PFSK-1 (cell line): Measurements from ENCODE around the gene NRAP.

ENCODE experiments used
- FOXP2 ChIP-seq: optimal IDR thresholded peaks from 2 replicates; pipeline ENCODE3; 2011; ENCODE audit warnings: borderline replicate concordance, control low read depth, inconsistent platforms; ENCODE audit not compliant: insufficient read depth; ENCODE audit errors: extremely low read length, extremely low read depth
- POLR2AphosphoS5 ChIP-seq: IDR thresholded peaks from 2 replicates; pipeline ENCODE4 v1.6.1; 2012; ENCODE audit warnings: low read depth, mild to moderate bottlenecking, control low read depth, low read length, moderate library complexity
- REST ChIP-seq, 2 experiments: IDR thresholded peaks; 2 replicates each; pipeline versions ENCODE4 v1.6.1 to v1.8.0; 2011 to 2012; ENCODE audit warnings: low read depth in 2 of 2, low read length in 2 of 2, control low read depth in 1 of 2, inconsistent platforms in 1 of 2, mild to moderate bottlenecking in 1 of 2, moderate library complexity in 1 of 2; ENCODE audit not compliant: insufficient read depth in 1 of 2
- SIN3A ChIP-seq: IDR thresholded peaks from 2 replicates; pipeline ENCODE4 v1.6.1; 2012; ENCODE audit warnings: mild to moderate bottlenecking, low read length, moderate library complexity, borderline replicate concordance; ENCODE audit not compliant: insufficient read depth
- TAF1 ChIP-seq: IDR thresholded peaks from 2 replicates; pipeline ENCODE4 v1.6.1; 2012; ENCODE audit warnings: low read length, control low read depth, borderline replicate concordance; ENCODE audit not compliant: insufficient read depth

- TF ChIP-seq SIN3A (no peak), TAF1 (no peak), REST (IDR thresholded peaks at IDR 0.05; ENCODE audit: insufficient read depth in 1 of 2, low read depth in 2 of 2, low read length in 2 of 2) (no peak), POLR2AphosphoS5 (no peak), FOXP2 (no peak)
Measured at GRCh38 chr10:113544392-113544791, 119.4 kb downstream of the NRAP start.
